SKM-1 (cell line): ENCODE results near the gene ELFN1.

Experiments used
- DNase-seq: peaks from one replicate; lab custom pipeline; 2025; ENCODE audit not compliant: unreplicated experiment; lab: John Stamatoyannopoulos, UW

ELFN1 gene

GRCh38 chr7:1723254-1723653 lies 53.2 kb downstream of the ELFN1 start:
- no peak for DNase-seq

GRCh38 chr7:1724118-1724910 lies 54.2 kb downstream of the ELFN1 start:
- no peak for DNase-seq

DNA sequence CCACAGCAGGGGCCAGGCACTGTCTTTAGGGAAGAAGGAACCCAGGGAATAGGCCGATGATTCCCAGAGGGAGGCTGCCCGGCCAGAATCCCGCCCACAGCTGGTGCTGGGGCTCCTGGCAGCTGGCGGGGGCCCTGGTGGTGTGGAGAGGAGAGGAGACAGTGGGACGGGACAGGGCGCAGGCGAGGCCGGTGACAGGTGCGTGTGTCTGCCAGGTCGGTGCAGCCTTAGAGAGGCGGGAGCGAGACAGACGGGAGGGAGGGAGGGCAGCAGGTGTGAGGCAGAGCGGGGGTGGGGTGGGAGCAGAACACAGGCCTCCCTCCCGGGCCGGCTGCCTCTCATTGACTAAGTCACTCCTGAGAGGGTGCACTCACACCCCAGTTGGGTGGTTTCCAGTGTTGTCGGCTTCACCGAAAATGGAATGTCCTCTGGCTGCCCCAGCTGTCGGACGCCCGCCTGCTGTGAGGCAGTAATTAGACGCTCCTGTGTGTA lies 55.2 kb downstream of the ELFN1 start:
- DNase-seq = no peak

- DNase-seq = no peak
These were observed 55.9 kb downstream of the ELFN1 start for GRCh38 chr7:1725766-1726630.

DNA sequence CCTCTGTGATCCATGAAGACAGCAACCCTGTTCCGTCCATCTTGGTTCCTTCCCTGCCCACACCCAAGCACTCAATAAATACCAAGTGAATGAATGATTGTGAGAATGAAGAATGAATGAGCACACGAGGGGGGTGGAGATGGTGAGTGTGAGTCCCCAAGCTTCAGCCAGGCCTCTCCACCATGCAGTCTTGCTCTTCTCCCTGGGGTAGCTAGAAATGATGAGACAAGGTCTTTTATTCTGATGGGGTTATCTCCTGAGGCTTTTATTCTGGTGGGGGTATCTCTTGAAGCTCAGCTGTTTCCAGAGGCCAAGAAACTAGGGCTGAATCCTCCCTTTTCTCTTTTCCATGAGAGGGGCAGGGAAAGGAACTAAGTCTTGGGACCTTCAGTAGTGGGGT lies 57.0 kb downstream of the ELFN1 start:
- no peak for DNase-seq

GRCh38 chr7:1727812-1728570 lies 57.9 kb downstream of the ELFN1 start:
- no peak for DNase-seq

- DNase-seq = no peak
These were observed 59.1 kb downstream of the ELFN1 start for GRCh38 chr7:1729183-1729582.

DNA sequence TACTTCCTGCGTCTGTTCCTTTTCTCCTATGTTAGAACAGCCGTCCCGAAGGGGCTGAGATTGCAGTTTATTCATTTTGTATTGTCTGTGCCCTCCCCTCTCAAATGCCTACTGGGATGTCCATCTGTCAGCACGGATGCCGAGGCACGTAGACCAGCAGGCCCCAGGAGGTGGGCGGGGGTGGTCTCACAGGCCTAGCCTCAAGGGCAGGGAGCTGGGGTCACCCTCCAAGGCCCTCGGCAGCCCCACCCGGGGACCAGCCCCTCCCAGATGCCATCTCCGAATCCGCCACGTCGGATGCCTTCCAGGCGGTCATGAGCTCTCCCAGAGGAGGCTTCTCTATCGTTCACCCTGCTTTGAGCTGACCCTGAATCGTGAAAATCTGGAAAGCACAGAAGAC lies 59.7 kb downstream of the ELFN1 start:
- DNase-seq = no peak

DNA sequence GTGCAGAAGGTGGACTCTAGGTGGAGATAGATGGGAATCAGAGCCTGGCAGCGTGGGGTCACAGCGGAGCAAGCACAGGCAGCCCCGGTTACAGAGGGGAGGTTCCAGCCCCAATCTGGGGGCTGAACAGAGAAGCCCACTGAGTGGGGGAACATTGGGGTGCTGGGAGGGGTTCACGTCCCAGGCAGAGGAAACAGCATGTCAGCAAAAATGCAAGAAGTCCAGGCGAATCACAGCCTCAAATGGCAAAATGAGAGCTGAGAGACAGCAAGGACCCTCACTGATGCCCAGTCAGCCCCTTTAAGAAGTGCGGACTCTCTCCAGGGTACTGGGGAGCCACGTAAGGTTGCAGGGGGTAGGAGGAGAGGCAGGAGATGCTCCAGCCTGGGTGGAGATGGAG lies 62.0 kb downstream of the ELFN1 start:
- DNase-seq = no peak

- DNase-seq = no peak
These were observed 62.6 kb downstream of the ELFN1 start for GRCh38 chr7:1732645-1733044.

- no peak for DNase-seq
These were observed 63.3 kb downstream of the ELFN1 start for GRCh38 chr7:1733206-1733907.

DNA sequence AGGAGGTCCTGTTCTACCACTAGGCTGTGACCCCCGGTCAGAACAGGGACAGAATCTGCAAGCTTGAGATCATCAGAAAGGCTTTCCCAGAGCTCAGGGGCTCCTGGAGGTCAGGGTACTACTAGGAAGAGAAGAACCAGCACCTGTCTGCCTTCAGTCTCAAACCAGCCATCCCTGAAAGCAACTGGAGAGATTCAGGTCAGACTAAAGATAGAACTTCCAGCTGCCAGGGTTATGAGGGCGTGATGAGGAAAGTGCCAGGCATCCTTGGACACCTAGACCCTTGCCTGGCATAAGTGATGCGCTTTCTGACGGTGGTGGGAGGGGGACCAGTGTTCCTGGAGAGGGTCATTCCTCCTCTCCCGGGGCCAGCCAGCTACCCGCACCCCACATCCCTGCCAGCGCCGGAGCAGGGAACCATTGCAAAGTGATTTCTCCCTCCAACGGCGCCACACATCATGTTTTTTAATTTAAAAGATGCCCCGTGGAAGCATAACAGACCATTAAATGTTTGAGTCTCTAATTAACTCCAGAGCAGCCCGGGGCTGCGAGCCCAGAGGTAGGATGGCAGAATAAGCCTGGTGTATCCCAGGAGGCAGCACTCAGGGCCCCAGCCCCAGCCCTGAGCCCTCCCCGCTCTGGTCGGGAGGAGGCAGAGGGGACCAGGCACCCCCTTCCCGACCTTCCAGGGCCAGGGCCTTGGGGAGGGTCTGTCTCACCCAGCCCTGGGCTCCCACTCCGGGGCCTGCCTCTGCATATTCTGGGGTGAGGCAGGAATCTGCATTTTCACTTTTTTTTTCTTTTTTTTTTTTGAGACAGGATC lies 64.0 kb downstream of the ELFN1 start:
- no peak for DNase-seq

- no peak for DNase-seq
These were observed 65.2 kb downstream of the ELFN1 start for GRCh38 chr7:1735262-1735661.

GRCh38 chr7:1735806-1736483 lies 65.9 kb downstream of the ELFN1 start:
- DNase-seq = no peak

- no peak for DNase-seq
These were observed 66.4 kb downstream of the ELFN1 start for GRCh38 chr7:1736484-1736817.

GRCh38 chr7:1736830-1737229 lies 66.8 kb downstream of the ELFN1 start:
- no peak for DNase-seq

GRCh38 chr7:1737523-1737922 lies 67.4 kb downstream of the ELFN1 start:
- no peak for DNase-seq

DNA sequence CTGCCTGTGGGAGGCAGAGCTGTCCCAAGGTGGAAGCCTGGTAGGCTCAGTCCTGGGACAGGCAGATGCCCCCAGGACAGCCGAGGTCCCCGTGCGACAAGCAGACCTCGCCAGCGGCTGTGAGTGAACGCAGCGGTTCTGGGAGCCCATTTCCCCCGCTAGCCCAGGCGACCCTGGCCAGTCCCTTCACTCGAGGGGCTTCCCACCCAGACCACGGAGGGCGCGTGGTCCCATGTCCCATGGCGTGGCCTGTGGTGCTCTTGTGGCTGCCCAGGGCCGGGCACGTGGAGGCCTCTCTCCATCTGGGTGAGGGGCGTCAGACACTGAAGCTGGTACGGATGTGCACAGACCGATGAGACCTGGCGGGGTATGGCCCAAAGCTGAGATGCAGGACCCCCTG lies 67.9 kb downstream of the ELFN1 start:
- DNase-seq = no peak

DNA sequence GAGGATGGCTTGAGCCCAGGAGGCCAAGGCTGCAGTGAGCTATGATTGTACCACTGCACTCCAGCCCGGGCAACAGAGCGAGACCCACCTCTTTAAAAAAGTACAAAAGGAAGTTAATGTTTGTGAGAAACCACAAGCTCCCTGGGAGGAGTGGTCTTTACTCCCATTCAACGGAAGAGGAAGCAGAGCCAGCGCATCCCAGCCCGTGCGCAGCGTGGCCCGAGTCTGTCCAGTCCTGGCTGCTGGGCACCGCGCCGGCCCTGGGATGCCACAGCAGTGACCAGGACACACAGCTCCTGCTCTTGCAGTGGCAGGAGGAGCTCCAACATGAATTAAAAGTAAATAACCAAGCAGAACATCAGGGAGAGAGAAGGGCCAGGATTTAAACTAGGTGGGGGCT lies 68.4 kb downstream of the ELFN1 start:
- DNase-seq = no peak

- DNase-seq = no peak
These were observed 68.9 kb downstream of the ELFN1 start for GRCh38 chr7:1738956-1739355.
